ENCODE data around the gene RWDD1. TPM values are rescaled to one million over a fixed set of nuclear protein-coding genes. Genes with fewer than 3 reads are reported as not detected.

RWDD1 gene
- total and polyA plus RNA-seq, 2 donors (not counting 1 experiment from before 2014, with no cell fraction given): 18.0 to 22.4 TPM

- H3K27me3 Mint-ChIP-seq: peaks cover 3% of the 10 kb centered on the region
- Histone ChIP-seq H3K36me3 (replicated peaks in 1 of 2; ENCODE audit: control extremely low read depth in 1 of 2, control insufficient read depth in 1 of 2, extremely low read depth in 1 of 2, insufficient read depth in 2 of 2, low read length in 1 of 2) (no peaks in the 10 kb centered on the region), H3K4me1 (ENCODE audit: control insufficient read depth in 2 of 2, insufficient read depth in 2 of 2, low read length in 2 of 2) (peaks cover 0 to 5% of the 10 kb centered on the region in 2 donors), H3K4me3 (ENCODE audit: control extremely low read depth in 1 of 5, extremely low read depth in 1 of 5, insufficient read depth in 1 of 5, low read depth in 2 of 5, low read length in 4 of 5) (no peak overlapping the region), H2AFZ (ENCODE audit: insufficient read depth, low read depth, low read length, poor library complexity, severe bottlenecking) (no peak overlapping the region), H3K79me2 (ENCODE audit: control insufficient read depth, insufficient read depth, low read length) (no peaks in the 10 kb centered on the region), H3K27me3 (replicated peaks in 1 of 4; ENCODE audit: control extremely low read depth in 1 of 4, control insufficient read depth in 3 of 4, insufficient read depth in 4 of 4, low read length in 3 of 4) (no peaks in the 10 kb centered on the region), H3K27ac (ENCODE audit: low read length in 2 of 2) (no peak overlapping the region), H3K4me2 (replicated peaks; ENCODE audit: low read depth, low read length, poor library complexity, severe bottlenecking) (no peak overlapping the region), H4K20me1 (ENCODE audit: control insufficient read depth, insufficient read depth, low read length, poor library complexity, severe bottlenecking) (no peaks in the 10 kb centered on the region), H3K9me3 (ENCODE audit: control extremely low read depth in 1 of 3, control insufficient read depth in 2 of 3, insufficient read depth in 1 of 3, low read length in 2 of 3) (no peaks in the 10 kb centered on the region), H3K9ac (ENCODE audit: low read length) (no peak overlapping the region)
- peaks cover 11% of the 10 kb centered on the region for H3K4me1 Mint-ChIP-seq
- CTCF ChIA-PET: interaction anchor here (0.7 to 4.5 kb wide), 21 partner anchors 9 to 314 kb away, joined by 3 to 151 read pairs (median 5); partner anchors contain the start of gene TSPYL1
- ATAC-seq (ENCODE audit: low read depth) (peak; percentile 98), DNase-seq (peak; percentile 82)
- WGBS (ENCODE audit: insufficient coverage): 80% methylated on average over 1 of the region's 12 CpGs
- no peak overlapping the region for H3K27ac Mint-ChIP-seq
- no peak overlapping the region for H3K4me3 Mint-ChIP-seq
- POLR2A ChIA-PET: no interaction called here
- H3K9me3 Mint-ChIP-seq (ENCODE audit: insufficient read depth): no peaks in the 10 kb centered on the region
- no peak for TF ChIP-seq EZH2 (IDR thresholded peaks at IDR 0.05; ENCODE audit: borderline replicate concordance, insufficient read depth, low read depth, low read length, poor library complexity, severe bottlenecking)
- peak; percentile 90 for TF ChIP-seq CTCF (IDR thresholded peaks at IDR 0.05)
- intact Hi-C loops (cut with micrococcal nuclease): loop anchor here (1.0 to 10.0 kb wide), 6 partner anchors 29 to 313 kb away; partner anchors contain the start of genes CALHM6 and DSE
Observed at GRCh38 chr6:116531675-116532570, 39.4 kb upstream of the RWDD1 start.
